UCSD-AML1 (cell line): ENCODE measurements around the gene PPP6R2.

Experiments
- DNase-seq: peaks from one replicate; lab custom pipeline; 2025; ENCODE audit not compliant: unreplicated experiment; lab: John Stamatoyannopoulos, UW

The PPP6R2 gene

GRCh38 chr22:50342651-50343540, at the start of gene PPP6R2:
PPP6R2 (plus strand) TSS chr22:50343327; CDS start chr22:50393909, 50,582 bp downstream.
- peak; percentile 78 for DNase-seq

DNA sequence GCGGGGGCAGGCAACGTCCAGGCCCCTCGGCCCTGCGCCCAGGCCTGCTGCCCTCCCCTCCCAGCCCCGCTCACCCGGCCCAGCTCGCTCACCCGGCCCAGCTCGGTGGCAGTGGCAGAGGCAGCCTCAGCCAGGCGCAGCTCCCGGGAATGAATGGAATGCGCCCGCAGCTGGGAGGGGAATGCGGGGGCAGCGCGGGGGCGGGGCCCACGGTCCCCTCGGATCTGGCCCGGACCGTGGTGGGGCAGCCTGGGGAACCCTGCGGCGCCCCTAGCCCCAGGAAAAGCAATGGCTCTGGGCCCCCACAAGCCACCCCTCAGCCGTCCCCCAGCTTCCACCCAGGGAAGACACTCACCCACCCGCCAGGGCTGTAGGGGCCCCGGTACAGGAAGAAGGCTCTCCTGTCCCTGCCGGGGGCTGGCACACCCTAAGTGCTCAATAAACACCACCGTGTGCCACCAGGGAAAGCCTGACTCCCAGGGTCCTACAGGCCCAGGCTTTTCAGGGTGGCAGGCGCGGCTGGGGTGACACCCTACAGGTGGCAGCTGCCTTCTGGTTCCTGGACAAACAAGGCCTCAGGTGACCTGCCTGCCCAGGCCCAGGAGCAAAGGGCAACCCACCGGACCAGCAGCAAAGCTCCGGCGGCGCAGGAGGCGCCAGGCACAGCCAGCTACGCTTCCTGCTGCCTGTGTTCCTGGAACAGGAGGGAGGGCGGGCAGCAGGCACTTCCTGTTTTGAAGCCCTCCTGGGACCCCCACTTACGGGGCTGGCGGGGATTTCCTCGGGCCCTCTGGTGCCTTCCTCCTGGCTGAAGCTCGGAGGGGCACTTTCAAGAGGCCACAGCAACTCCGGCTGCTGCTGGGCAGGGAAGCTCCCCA, 49.4 kb upstream of the PPP6R2 start:
- DNase-seq: peak; percentile 72

GRCh38 chr22:50294319-50294656, 48.8 kb upstream of the PPP6R2 start:
- no peak for DNase-seq

DNA sequence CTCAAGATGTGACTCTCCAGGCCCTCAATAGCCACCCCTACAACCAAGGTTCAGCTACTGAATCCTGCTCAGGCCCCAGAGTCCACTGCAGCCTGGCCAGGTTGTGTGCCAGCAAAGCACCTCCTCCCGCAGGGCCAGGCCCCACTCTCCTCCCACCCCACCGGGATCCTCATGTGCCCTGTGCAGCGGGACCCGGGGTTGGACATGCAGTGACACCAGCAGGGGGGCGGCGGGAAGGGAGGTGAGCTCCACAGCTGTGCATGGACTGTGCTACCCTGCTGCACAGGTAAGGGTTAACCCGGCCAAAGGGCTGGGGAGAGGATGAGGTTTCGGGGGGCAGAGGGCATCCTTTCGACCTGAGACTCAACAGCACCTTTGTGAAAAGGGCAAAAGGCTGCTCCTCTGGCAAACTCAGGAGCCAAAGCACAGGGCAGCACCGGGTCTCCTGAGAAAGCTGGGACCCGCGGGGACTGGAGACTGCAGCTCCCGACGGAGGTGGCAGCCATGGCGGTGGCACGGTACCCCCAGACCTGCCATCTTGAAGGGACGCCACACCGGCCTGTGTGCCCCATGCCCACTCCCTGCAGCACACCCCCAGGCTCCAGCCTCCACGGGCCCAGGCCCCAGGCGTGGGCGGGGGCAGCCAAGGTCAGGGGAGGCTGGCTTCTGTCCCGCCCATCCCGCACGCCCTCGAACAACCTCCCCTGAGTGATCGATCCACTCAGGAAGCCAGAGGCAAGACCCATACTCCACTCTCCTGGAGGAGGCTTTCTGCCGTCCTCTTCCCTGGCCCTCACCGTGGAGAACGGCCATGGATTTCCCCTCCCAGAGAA, 46.3 kb upstream of the PPP6R2 start:
- no peak for DNase-seq

DNA sequence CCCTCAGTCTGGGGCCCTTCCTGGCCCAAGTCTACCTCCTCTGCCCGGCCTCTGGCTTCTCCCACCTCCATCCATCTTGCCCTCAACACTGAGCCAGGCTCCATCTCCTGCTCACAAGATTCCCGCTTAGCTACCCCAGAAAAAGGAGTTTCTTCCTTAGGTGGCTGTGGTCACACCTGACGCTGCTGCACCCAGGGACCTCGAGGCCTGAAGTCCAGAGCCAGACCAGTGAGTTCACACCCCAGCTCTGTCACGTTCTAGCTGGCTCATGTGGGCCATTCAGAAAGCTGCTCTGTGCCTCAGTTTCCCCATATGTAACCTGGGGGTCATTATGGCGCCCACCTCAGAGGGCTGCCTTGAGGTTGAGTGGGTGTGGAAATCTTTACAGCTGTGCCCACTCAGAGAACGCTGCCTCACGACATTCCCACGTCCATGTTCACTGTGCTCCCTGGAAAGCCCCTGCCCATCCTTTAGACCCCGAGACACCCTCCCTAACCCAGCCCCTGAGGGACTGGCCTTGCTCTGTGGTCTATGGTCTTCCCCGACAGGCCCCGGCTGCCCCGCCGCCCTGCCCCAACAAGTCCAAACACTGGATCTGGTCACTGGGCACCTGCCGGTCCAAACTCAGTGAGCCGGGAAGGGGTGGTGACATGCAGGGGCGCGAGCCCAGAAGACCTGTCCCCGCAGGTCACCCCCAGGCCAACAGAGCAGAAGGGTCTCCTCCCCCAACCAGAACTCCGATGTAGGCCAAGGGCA, 45.4 kb upstream of the PPP6R2 start:
- DNase-seq: no peak

GRCh38 chr22:50298266-50298637, 44.9 kb upstream of the PPP6R2 start:
- no peak for DNase-seq

- DNase-seq: no peak
Measured at GRCh38 chr22:50298937-50299784, 44.0 kb upstream of the PPP6R2 start.

GRCh38 chr22:50299785-50300619, 43.1 kb upstream of the PPP6R2 start:
- no peak for DNase-seq

- no peak for DNase-seq
Measured at GRCh38 chr22:50300620-50301257, 42.4 kb upstream of the PPP6R2 start.

DNA sequence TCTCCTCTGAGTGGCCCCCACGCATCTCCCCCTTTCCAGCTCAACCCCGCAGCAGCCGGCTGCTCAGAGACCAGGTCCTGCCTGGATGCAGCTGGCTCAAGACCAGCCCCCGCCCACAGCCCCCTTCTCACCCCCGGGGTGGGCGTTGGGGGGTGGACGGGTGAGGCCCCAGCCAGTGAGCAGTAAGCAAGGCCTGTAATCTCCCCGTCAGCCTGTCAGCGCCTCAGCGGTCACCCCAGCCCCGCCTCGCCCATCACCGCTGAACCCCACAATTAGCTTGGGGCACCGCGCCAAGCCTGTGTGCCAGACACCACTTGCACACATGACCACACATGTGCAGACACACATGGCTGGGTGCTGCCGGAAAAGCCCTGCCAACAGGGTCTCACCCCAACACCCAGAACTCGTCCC, 41.5 kb upstream of the PPP6R2 start:
- no peak for DNase-seq

GRCh38 chr22:50302041-50302541, 41.0 kb upstream of the PPP6R2 start:
- no peak for DNase-seq

GRCh38 chr22:50302564-50302963, 40.6 kb upstream of the PPP6R2 start:
- no peak for DNase-seq

DNA sequence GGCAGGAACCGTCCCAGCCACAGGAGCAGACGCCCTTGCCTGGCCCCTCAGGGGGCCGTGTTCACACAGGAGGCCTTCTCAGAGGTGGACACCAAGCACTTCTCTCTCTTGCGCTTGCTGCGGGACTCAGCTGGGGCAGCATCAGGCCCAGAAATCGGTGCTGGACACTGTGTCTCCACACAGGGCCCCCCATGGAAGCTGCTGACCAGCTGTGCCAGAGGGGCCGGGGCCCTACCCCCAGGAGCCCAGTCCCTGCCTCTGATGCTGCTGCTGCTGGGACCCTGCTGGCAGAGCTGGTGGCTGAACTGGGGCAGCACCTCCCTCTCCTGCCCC, 39.6 kb upstream of the PPP6R2 start:
- DNase-seq: no peak

DNA sequence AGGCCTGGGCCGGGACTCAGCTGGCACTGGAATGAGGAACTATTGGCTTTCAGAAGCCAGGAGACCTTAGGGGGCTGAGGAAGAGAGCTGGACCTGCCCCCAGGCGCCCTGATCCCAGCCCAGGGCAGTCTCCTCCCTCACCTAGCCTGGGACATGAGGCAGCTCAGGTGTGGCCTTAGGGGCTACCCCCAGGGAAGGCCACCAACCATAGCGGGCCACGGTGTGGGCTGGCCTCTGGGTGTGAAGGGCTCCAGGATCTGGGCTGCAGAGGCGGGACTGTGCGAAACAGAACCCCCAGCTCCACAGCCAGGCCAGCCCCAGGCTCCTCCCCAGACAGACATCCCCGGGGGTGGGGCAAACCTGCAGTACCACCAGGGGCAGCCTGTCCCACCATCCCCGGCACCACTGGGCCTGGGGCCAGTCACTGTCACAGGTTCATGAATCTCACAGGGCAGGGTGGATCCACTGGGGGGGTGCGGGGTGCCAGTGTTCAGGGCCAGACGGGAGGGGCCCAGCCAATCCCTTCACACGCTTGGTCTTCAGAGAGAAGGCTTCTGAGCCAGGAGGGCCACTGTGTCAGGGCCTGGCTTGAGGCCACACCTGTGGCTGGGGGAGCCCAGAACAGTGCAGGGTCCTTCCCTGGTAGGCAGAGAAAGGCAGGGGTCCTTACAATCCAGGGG, 39.1 kb upstream of the PPP6R2 start:
- DNase-seq: peak; percentile 58

DNA sequence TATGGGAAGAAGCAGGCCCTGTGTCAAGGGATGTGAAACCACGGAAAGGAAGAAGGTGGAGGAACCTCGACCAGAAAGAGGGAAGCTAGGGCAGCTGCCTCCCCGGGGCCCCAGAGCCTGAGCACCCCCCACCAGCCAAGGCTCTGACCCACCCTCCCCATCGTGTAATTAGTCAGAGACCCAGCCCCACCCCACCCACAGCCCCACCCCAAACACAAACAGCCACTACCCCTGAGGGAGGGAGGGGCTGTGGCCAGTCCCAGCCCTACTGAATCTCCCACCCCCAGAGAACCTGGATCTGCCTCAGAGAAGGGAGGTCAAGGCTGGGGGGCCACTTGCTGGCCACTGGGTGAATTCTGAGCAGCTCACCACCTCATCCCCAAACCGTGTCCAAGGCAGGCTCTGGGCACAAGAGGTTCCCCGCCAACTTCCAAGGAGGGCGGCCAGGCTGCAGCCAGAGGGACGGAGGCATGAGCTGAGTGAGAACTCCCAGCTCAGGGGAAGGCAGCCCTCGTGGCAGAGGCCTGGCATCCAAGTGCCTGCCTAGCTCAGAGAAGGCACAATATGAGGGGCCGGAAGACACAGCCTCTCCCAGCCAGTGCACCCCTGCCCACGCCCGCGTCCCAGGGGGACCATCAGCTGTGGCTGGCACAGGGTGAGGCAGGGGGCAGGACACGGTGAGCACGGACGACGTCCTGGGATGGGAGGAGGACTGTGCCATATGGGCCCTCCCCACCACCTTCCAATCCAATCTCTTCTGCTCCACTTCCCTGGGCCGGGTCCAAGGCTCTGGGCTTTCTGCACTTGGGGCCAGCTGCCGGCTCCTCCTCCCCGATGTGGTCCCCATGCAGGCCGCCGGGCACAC, 38.4 kb upstream of the PPP6R2 start:
- peak; percentile 62 for DNase-seq

GRCh38 chr22:50305393-50305922, 37.7 kb upstream of the PPP6R2 start:
- DNase-seq: no peak
